SU-DHL-6 (cell line): ENCODE results near the gene NEURL1B.

Experiments
- EZH2phosphoT487 ChIP-seq: fragments of 200-600 bp; sonication (generic), shearing (Covaris generic); conservative IDR thresholded peaks from 2 replicates; pipeline ENCODE4 v1.6.1; 2018; ENCODE audit warnings: mild to moderate bottlenecking, antibody characterized with exemption, low read length, moderate library complexity, mixed read lengths
- TF ChIP-seq, protein P1 (sequence below): fragments of 200-600 bp; sonication (generic); IDR thresholded peaks from one replicate; pipeline ENCODE4 v1.5.1; 2017; ENCODE audit warnings: antibody characterized with exemption, mild to moderate bottlenecking, low read length, moderate library complexity; ENCODE audit not compliant: insufficient read depth, poor library complexity, severe bottlenecking

- TF ChIP-seq, protein P1, sequence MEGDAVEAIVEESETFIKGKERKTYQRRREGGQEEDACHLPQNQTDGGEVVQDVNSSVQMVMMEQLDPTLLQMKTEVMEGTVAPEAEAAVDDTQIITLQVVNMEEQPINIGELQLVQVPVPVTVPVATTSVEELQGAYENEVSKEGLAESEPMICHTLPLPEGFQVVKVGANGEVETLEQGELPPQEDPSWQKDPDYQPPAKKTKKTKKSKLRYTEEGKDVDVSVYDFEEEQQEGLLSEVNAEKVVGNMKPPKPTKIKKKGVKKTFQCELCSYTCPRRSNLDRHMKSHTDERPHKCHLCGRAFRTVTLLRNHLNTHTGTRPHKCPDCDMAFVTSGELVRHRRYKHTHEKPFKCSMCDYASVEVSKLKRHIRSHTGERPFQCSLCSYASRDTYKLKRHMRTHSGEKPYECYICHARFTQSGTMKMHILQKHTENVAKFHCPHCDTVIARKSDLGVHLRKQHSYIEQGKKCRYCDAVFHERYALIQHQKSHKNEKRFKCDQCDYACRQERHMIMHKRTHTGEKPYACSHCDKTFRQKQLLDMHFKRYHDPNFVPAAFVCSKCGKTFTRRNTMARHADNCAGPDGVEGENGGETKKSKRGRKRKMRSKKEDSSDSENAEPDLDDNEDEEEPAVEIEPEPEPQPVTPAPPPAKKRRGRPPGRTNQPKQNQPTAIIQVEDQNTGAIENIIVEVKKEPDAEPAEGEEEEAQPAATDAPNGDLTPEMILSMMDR = no peak
- TF ChIP-seq EZH2phosphoT487 = no peak
Observed at GRCh38 chr5:172642051-172642409, 967 bp downstream of the NEURL1B start.
